HepG2 (cell line): ENCODE results near the gene MTCH1. TPM values are rescaled to one million over a fixed set of nuclear protein-coding genes. Genes with fewer than 3 reads are reported as not detected.

Experiments used
- AGO2 ChIP-seq: fragments of 200-400 bp; formaldehyde crosslinking; optimal IDR thresholded peaks from 2 replicates; pipeline ENCODE3; 2017; ENCODE audit warnings: mild to moderate bottlenecking, low read depth, low read length, moderate library complexity
- CBFB ChIP-seq: sonication (generic); formaldehyde crosslinking; IDR thresholded peaks from 2 replicates; pipeline ENCODE4 v1.4.0; 2020; ENCODE audit warnings: missing genetic modification reagents
- CREB1 ChIP-seq, 2 experiments: fragments of 450-650 bp in 1 of 2; IDR thresholded peaks; 2 replicates each; pipeline ENCODE4 v1.6.1; 2016 to 2017; ENCODE audit warnings: control low read depth in 1 of 2, mild to moderate bottlenecking in 1 of 2, missing compliant biosample characterization in 1 of 2, missing genetic modification characterization in 1 of 2
- GABPA ChIP-seq, 2 experiments: IDR thresholded peaks; 2 replicates each; pipeline ENCODE4 v1.6.1; 2011 to 2016; ENCODE audit warnings: low read depth in 2 of 2, low read length in 1 of 2, missing biosample characterization in 1 of 2, missing genetic modification characterization in 1 of 2
- GTF2F1 ChIP-seq: fragments of 150-350 bp; IDR thresholded peaks from 2 replicates; pipeline ENCODE4 v1.6.1; 2014; ENCODE audit warnings: low read length
- GTF3A ChIP-seq: sonication (generic); formaldehyde crosslinking; conservative IDR thresholded peaks from 2 replicates; pipeline ENCODE4 v1.4.0; 2020; ENCODE audit warnings: mild to moderate bottlenecking, missing genetic modification reagents
- HNRNPK ChIP-seq: fragments of 200-400 bp; formaldehyde crosslinking; IDR thresholded peaks from 2 replicates; pipeline ENCODE4 v1.6.1; 2018; ENCODE audit warnings: low read length, low read depth, moderate library complexity, mild to moderate bottlenecking; ENCODE audit not compliant: poor library complexity, severe bottlenecking
- KAT7 ChIP-seq: IDR thresholded peaks from 2 replicates; pipeline ENCODE4 v1.6.1; 2018; ENCODE audit warnings: borderline replicate concordance, missing compliant biosample characterization
- MIXL1 ChIP-seq: IDR thresholded peaks from 2 replicates; pipeline ENCODE4 v1.6.1; 2016
- NONO ChIP-seq, 2 experiments: fragments of 450-650 bp in 1 of 2; sonication (generic) in 1 of 2; formaldehyde crosslinking in 1 of 2; IDR thresholded peaks in 1 of 2; conservative IDR thresholded peaks in 1 of 2; 2 replicates each; pipeline versions ENCODE4 v1.6.1 to v1.8.0; 2017 to 2022; ENCODE audit warnings: mild to moderate bottlenecking in 1 of 2, missing genetic modification reagents in 1 of 2, moderate library complexity in 1 of 2
- SAFB2 ChIP-seq: sonication (generic); formaldehyde crosslinking; IDR thresholded peaks from 2 replicates; pipeline ENCODE4 v1.5.1; 2020; ENCODE audit warnings: missing genetic modification reagents, low read depth, mild to moderate bottlenecking, borderline replicate concordance
- SALL1 ChIP-seq: sonication (generic); formaldehyde crosslinking; IDR thresholded peaks from 2 replicates; pipeline ENCODE4 v1.8.0; 2022; ENCODE audit warnings: mild to moderate bottlenecking, missing genetic modification reagents
- UBTF ChIP-seq: sonication (generic); formaldehyde crosslinking; IDR thresholded peaks from 2 replicates; pipeline ENCODE4 v1.4.0; 2020; ENCODE audit warnings: mild to moderate bottlenecking, missing genetic modification reagents
- ZBTB10 ChIP-seq: sonication (generic); formaldehyde crosslinking; IDR thresholded peaks from 2 replicates; pipeline ENCODE4 v1.4.0; 2020; ENCODE audit warnings: missing genetic modification reagents, borderline replicate concordance
- ZFP36L1 ChIP-seq: sonication (generic); formaldehyde crosslinking; IDR thresholded peaks from 2 replicates; pipeline ENCODE4 v1.8.0; 2022; ENCODE audit warnings: mild to moderate bottlenecking, missing genetic modification reagents, moderate library complexity
- ZFX ChIP-seq: sonication (generic); formaldehyde crosslinking; IDR thresholded peaks from 2 replicates; pipeline ENCODE4 v1.4.0; 2020; ENCODE audit warnings: mild to moderate bottlenecking, low read depth, missing genetic modification reagents, moderate library complexity
- ZNF337 ChIP-seq: sonication (generic); formaldehyde crosslinking; IDR thresholded peaks from 2 replicates; pipeline ENCODE4 v1.5.1; 2020; ENCODE audit warnings: missing genetic modification reagents, low read depth, mild to moderate bottlenecking, borderline replicate concordance
- ZNF567 ChIP-seq: sonication (generic); formaldehyde crosslinking; IDR thresholded peaks from 2 replicates; pipeline ENCODE4 v1.8.1; 2023; ENCODE audit warnings: mild to moderate bottlenecking, missing genetic modification reagents, borderline replicate concordance
- ZNF570 ChIP-seq: sonication (generic); formaldehyde crosslinking; IDR thresholded peaks from 2 replicates; pipeline ENCODE4 v1.4.0; 2020; ENCODE audit warnings: mild to moderate bottlenecking, missing genetic modification reagents, borderline replicate concordance
- ZNF580 ChIP-seq: IDR thresholded peaks from 2 replicates; pipeline ENCODE4 v1.6.1; 2016; ENCODE audit warnings: low read depth, borderline replicate concordance
- ZNF7 ChIP-seq: IDR thresholded peaks from 2 replicates; pipeline ENCODE4 v1.6.1; 2016; ENCODE audit warnings: missing biosample characterization, missing genetic modification reagents
- ZNF816 ChIP-seq: sonication (generic); formaldehyde crosslinking; IDR thresholded peaks from 2 replicates; pipeline ENCODE4 v1.8.0; 2022; ENCODE audit warnings: missing genetic modification reagents, mild to moderate bottlenecking, borderline replicate concordance
- polyA plus RNA-seq, 8 experiments: library from polyadenylated mRNA; depleted of rRNA in 3 of 8; stranded (reverse) in 7 of 8; unstranded in 1 of 8; fragments of >200 nt; fragmentation: Illumina TruSeq in 4 of 8; extraction: Trizol in 4 of 8; gene quantifications; 2 replicates each; pipeline versions ENCODE4 v1.2.1 to v1.2.3, GENCODE V29; 2011 to 2016; ENCODE audit warnings: low read depth in 4 of 8, missing spikeins in 1 of 8, mixed read lengths in 1 of 8; ENCODE audit not compliant: insufficient read depth in 1 of 8
- total RNA-seq, 5 experiments: library from RNA; depleted of rRNA; stranded (reverse); fragments of >200 nt; fragmentation: Illumina TruSeq; extraction: Trizol; gene quantifications; 2 replicates each; pipeline ENCODE4 v1.2.3, GENCODE V29; 2016; ENCODE audit warnings: low read depth in 1 of 5

MTCH1 gene
- total and polyA plus RNA-seq, 2 of the 13 experiments (the other 11 are each of a cell fraction or from before 2014, with no cell fraction given) = 86.2 to 144 TPM

DNA sequence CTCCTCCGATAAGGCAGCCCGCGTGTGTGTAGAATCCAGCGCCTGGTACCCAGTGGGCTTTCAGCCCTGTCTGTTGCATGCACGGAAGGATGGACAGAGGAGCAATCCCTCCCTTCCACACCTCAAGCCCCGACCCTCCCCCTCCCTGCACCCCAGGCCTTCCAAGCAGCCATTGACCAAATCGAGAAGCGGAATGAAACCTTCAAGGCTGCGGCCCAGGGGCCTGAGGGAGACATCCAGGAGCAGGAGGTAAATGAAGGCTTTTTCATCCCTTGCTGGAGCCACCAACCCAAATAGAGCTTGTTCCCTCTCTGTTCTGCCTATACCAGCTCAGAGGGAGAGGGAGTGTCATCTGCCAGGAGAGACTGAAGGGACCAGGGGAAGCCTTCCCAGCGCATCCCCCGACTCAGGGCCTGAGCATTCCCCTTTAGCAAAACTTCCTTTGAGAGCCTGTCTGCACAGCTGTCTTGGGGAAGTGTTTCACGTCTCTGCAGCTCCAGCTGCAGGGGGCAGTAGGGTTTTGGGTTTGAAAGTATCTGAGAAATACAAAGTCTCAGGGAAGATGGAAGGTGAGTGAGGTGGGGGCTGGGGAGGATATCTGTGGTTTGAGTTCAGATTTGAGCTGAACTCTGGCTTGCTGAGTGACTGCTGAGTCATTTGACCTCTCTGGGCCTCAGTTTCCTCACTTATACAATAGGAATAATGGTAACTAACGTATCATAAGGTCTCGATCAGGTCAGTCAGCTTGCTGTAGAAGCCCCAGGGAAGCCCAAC, 35.5 kb upstream of the MTCH1 start (continued):
- TF ChIP-seq ZNF816 (CRISPR knock-in tag) = no peak
- no peak for TF ChIP-seq SAFB2 (CRISPR knock-in tag)
- TF ChIP-seq CBFB (CRISPR knock-in tag) = no peak
- TF ChIP-seq GTF3A (CRISPR knock-in tag) = no peak
- no peak for TF ChIP-seq ZNF567 (CRISPR knock-in tag)
- no peak for TF ChIP-seq NONO (IDR thresholded peaks at IDR 0.05)
- TF ChIP-seq NONO (CRISPR knock-in tag; conservative IDR thresholded peaks at IDR 0.05) = no peak
- TF ChIP-seq AGO2 = no peak
- no peak for TF ChIP-seq ZFP36L1 (CRISPR knock-in tag)
- 0 out of 2 replicates have a peak, but pooled peaks have one; percentile 10 for TF ChIP-seq SALL1
- no peak for TF ChIP-seq UBTF
- TF ChIP-seq ZBTB10 (CRISPR knock-in tag) = no peak
- TF ChIP-seq ZNF580 (CRISPR knock-in tag) = no peak
- TF ChIP-seq GABPA (IDR thresholded peaks at IDR 0.05; ENCODE audit: low read depth, low read length) = no peak
- TF ChIP-seq GABPA (CRISPR knock-in tag; IDR thresholded peaks at IDR 0.05; ENCODE audit: low read depth) = no peak
- no peak for TF ChIP-seq ZNF337
- TF ChIP-seq HNRNPK = no peak
- no peak for TF ChIP-seq KAT7 (CRISPR knock-in tag)
- TF ChIP-seq MIXL1 = no peak
- TF ChIP-seq CREB1 (IDR thresholded peaks at IDR 0.05) = no peak
- no peak for TF ChIP-seq CREB1 (CRISPR knock-in tag; IDR thresholded peaks at IDR 0.05)
- TF ChIP-seq ZNF7 = no peak
- TF ChIP-seq GTF2F1 = no peak
- TF ChIP-seq ZFX = 0 out of 2 replicates have a peak, but pooled peaks have one; percentile 3
- no peak for TF ChIP-seq ZNF570 (CRISPR knock-in tag)
